Lower lobe of right lung (tissue), 2 donors: ENCODE data around the gene GPC3. TPM values are rescaled to one million over a fixed set of nuclear protein-coding genes. Genes with fewer than 3 reads are reported as not detected.

ENCODE experiments used
- ATAC-seq, 2 donors: fragments of 200-7000 bp; cut with Tn5 transposase; one replicate each; pipeline ENCODE4 v1.9.1; 2020 to 2022; ENCODE audit warnings: mild to moderate bottlenecking in 2 of 2, moderate library complexity in 2 of 2
- DNase-seq: peaks from one replicate; pipeline ENCODE4 v3.0.0-alpha.2; 2020
- H3K27ac ChIP-seq: fragments of 200-600 bp; one replicate; pipeline ENCODE4 v1.8.0; 2022
- H3K27me3 ChIP-seq: fragments of 200-600 bp; one replicate; pipeline ENCODE4 v1.8.0; 2022; ENCODE audit warnings: low read depth
- H3K36me3 ChIP-seq: fragments of 200-600 bp; one replicate; pipeline ENCODE4 v1.8.0; 2022; ENCODE audit warnings: mild to moderate bottlenecking
- H3K4me1 ChIP-seq: fragments of 200-600 bp; one replicate; pipeline ENCODE4 v1.8.0; 2022
- H3K4me3 ChIP-seq: fragments of 200-600 bp; one replicate; pipeline ENCODE4 v1.8.0; 2022; ENCODE audit warnings: mild to moderate bottlenecking
- H3K9me3 ChIP-seq: fragments of 200-600 bp; one replicate; pipeline ENCODE4 v1.8.0; 2022
- intact Hi-C: fragments of 100-400 bp; cut with DNase I; formaldehyde crosslinking; loops from one replicate; pipeline ENCODE4 v1.11.0; 2022
- total RNA-seq: library from RNA; stranded (reverse); fragmentation: NEBNext Ultra II Directional; extraction: Animal tissue kit (Norgen Biotek cat#: 25700); gene quantifications from one replicate; pipeline ENCODE4 v1.2.1, GENCODE V29; 2021
- TF ChIP-seq, protein P1 (sequence below): fragments of 200-600 bp; IDR thresholded peaks from one replicate; pipeline ENCODE4 v1.8.0; 2022; ENCODE audit warnings: antibody characterized with exemption, mild to moderate bottlenecking
- donor health status: DM: no; HTN: yes; CAD: no; lungs with severe emphysema.

GPC3 gene
- total RNA-seq, 1 donor from 2014 or later, result 50.2 TPM

DNA sequence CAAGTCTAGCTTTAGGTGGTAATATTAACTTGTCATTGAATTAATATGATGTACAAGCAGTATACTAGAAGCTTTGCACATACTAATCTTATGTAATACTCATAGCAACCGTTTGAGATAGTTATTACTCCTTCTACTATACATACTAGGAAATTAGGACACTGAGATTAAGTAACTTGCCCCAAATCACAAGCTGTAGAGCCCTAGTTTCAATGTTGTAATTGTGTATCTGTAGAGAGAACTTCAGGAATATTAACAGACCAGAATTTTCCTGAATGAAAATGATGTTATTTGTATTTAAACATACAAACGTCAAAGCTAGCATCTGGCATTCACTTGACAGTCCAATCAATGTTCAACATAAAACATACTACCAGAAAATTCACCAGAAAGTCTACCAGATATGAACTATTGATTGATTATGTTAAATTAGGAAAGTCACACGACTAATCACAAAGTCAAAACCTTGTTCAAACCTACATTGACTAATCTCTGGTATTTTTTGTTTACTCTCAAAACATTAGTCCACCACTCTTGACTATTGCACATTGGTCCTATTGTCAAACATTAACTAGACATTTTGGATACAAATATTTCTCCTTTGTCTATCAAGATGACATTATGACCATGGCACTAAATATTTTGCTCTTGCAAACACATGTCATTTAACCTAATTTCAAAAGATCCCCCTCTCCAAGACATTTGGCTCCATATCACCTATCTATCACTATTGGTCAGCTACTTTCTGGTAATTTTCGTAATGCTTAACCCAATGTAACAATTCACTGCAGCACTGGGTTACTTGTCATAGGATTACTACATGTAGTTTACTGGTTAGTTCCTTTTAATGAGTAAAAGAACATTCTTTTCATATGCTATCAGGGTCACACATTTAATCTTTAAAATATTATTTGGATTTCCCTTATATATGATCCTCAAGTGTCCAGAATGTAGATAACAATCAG, 100.7 kb downstream of the GPC3 start:
- H3K9me3 ChIP-seq, result no peaks in the 10 kb centered on the region
- DNase-seq (no peak), ATAC-seq (no peak)
- H3K4me1 ChIP-seq, result no peaks in the 10 kb centered on the region
- H3K36me3 ChIP-seq, result no peaks in the 10 kb centered on the region
- TF ChIP-seq, protein P1, sequence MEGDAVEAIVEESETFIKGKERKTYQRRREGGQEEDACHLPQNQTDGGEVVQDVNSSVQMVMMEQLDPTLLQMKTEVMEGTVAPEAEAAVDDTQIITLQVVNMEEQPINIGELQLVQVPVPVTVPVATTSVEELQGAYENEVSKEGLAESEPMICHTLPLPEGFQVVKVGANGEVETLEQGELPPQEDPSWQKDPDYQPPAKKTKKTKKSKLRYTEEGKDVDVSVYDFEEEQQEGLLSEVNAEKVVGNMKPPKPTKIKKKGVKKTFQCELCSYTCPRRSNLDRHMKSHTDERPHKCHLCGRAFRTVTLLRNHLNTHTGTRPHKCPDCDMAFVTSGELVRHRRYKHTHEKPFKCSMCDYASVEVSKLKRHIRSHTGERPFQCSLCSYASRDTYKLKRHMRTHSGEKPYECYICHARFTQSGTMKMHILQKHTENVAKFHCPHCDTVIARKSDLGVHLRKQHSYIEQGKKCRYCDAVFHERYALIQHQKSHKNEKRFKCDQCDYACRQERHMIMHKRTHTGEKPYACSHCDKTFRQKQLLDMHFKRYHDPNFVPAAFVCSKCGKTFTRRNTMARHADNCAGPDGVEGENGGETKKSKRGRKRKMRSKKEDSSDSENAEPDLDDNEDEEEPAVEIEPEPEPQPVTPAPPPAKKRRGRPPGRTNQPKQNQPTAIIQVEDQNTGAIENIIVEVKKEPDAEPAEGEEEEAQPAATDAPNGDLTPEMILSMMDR, result no peak
- no peaks in the 10 kb centered on the region for H3K27me3 ChIP-seq
- intact Hi-C loops, result no loop called here
- H3K4me3 ChIP-seq, result no peak overlapping the region
- no peak overlapping the region for H3K27ac ChIP-seq

DNA sequence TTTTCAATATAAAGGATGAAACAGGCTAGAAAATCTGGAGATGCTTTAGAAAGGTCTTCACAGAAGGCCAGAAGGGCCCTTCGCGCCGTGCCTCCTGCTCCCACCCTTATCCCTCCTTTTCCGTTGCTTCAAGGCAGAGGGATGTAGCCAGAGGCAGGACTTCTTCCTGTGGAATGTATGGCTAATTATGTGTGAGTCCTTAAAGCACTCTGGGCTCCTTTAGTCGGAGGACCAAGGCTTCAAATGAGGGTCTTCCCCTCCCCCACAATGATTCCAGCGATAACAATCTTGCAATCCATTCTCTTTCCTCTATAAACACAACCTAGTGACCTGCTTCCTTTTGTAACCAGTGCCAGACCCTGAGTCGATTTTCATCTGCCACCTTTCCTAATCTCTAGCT, 103.5 kb downstream of the GPC3 start:
- TF ChIP-seq, protein P1, result no peak
- no peak for DNase-seq
- intact Hi-C loops, result no loop called here
- H3K9me3 ChIP-seq, result no peaks in the 10 kb centered on the region
- H3K4me1 ChIP-seq, result no peaks in the 10 kb centered on the region
- no peak overlapping the region for H3K4me3 ChIP-seq
- no peak for ATAC-seq
- H3K36me3 ChIP-seq, result no peaks in the 10 kb centered on the region
- no peaks in the 10 kb centered on the region for H3K27me3 ChIP-seq
- H3K27ac ChIP-seq, result no peak overlapping the region

GRCh38 chrX:133881007-133881406, 104.4 kb downstream of the GPC3 start:
- no peaks in the 10 kb centered on the region for H3K27me3 ChIP-seq
- no peaks in the 10 kb centered on the region for H3K9me3 ChIP-seq
- DNase-seq (no peak), ATAC-seq (no peak)
- H3K4me1 ChIP-seq, result no peaks in the 10 kb centered on the region
- no peaks in the 10 kb centered on the region for H3K36me3 ChIP-seq
- no peak overlapping the region for H3K27ac ChIP-seq
- TF ChIP-seq, protein P1, result no peak
- intact Hi-C loops, result no loop called here
- H3K4me3 ChIP-seq, result no peak overlapping the region

DNA sequence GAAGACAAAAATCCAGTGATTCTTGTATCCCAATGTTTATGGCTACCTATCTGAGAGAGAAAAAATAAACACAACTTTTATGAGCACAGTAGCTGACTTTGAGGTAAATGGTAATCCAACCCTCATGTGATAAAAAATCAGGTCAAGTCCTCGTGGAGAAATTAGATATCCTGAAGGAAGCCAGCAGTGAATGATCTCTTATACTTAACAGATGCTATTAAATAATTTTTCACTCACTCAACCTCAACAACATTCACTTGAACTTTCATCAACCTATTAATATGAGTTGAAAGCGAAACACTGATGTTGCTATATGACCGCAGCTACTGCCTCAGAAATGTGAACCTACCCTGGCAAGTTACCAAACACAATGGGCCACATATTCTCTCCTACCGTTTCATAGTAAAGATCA, 105.4 kb downstream of the GPC3 start:
- Histone ChIP-seq H3K36me3 (no peaks in the 10 kb centered on the region), H3K9me3 (no peaks in the 10 kb centered on the region), H3K27ac (no peak overlapping the region), H3K4me1 (no peaks in the 10 kb centered on the region), H3K4me3 (no peak overlapping the region), H3K27me3 (no peaks in the 10 kb centered on the region)
- no peak for ATAC-seq
- DNase-seq, result no peak
- TF ChIP-seq, protein P1, result no peak
- intact Hi-C loops, result no loop called here

DNA sequence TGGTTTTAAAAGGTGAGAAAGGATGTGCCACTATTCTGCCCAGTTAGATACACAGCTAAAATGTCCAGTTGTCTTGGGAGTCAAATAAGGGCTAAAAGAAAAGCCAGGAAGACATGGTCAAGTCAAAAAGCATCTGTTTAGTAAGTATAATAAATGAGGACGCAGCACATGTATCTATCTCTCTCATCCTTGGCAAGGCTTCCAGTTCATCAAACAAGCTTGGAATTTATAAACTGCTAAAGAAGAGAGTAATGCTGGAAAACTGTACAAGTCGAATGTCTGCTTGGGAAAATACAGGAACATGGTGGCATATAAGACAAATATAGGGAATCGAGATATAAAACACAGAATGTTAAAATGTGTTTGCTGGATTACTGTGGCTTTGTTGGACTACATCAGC, 106.7 kb downstream of the GPC3 start:
- intact Hi-C loops, result no loop called here
- DNase-seq (no peak), ATAC-seq (no peak)
- TF ChIP-seq, protein P1, result no peak
- H3K4me1 ChIP-seq, result no peaks in the 10 kb centered on the region
- H3K27me3 ChIP-seq, result no peaks in the 10 kb centered on the region
- no peak overlapping the region for H3K4me3 ChIP-seq
- H3K9me3 ChIP-seq, result no peaks in the 10 kb centered on the region
- H3K36me3 ChIP-seq, result no peaks in the 10 kb centered on the region
- H3K27ac ChIP-seq, result no peak overlapping the region
